Activated T-helper 1 cell treated with anti-CD3 and anti-CD28 coated beads, Interleukin-2, amount 50 U/mL, for 16 hours (primary cell): ENCODE results near the gene STX4.
A peak's percentile ranks its signal among the peaks of the same experiment; 100 is the strongest.

ENCODE experiments used
- DNase-seq, 2 donors: peaks; one replicate each; pipeline ENCODE4 v3.0.0-alpha.2; 2020; ENCODE audit warnings: low read depth in 1 of 2, low spot score in 1 of 2

The STX4 gene

DNA sequence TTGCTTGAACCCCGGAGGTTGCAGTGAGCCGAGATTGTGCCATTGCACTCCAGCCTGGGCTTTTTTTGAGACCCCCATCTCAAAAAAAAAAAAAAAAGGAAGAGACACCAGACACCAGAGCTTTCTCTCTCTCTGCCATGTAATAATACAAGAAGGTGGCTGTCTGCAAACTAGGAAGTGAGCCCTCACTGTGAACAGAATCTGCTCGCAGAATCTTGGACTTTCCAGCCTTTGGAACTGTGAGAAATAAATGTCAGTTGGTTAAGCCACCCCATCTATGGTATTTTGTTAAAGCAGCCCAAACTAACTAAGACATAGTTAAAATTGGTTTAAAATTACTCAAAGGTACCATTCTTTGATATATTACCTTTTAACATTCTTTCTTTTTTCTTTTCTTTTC is 12.8 kb upstream of the STX4 start:
- DNase-seq, result no peak

DNA sequence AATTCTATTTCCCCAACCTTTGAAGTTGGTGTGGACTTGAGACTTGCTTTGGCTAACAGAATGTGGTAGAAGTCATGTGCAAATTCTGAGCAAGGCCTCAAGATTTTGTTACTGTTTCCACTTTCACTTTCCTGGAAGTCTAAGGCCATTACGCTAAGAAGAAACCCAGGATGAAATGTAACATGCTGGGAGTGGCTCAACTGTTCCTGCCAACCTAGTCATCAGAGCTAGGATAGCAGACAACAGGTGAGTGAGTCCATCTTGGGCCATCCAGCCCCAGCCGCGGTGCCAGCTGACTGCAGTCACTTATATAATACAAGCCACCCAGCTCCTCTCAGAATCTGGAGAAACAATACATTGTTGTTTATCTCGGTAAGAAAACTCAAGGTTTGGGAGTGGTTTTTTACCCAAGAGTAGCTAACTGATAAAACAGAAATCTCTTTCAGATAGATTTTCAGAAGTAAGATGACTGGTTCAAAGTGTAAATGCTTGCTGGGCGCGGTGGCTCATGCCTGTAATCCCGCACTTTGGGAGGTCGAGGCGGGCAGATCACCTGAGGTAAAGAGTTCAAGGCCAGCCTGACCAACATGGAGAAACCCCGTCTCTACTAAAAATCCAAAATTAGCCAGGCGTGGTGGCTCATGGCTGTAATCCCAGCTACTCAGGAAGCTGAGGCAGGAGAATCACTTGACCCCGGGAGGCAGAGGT is 10.7 kb upstream of the STX4 start:
- no peak for DNase-seq

DNA sequence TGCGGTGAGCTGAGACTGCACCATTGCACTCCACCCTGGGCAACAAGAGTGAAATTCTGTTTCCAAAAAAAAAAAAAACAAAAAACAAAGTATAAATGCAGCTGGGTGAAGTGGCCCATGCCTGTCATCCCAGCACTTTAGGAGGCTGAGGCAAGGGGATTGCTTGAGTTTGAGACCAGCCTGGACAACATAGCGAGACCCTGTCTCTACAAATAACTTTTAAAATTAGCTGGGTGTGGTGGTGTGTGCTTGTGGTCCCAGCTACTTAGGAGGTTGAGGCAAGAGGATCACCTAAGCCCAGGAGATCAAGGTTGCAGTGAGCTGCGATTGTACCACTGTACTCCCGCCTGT is 10.1 kb upstream of the STX4 start:
- DNase-seq, result no peak

DNA sequence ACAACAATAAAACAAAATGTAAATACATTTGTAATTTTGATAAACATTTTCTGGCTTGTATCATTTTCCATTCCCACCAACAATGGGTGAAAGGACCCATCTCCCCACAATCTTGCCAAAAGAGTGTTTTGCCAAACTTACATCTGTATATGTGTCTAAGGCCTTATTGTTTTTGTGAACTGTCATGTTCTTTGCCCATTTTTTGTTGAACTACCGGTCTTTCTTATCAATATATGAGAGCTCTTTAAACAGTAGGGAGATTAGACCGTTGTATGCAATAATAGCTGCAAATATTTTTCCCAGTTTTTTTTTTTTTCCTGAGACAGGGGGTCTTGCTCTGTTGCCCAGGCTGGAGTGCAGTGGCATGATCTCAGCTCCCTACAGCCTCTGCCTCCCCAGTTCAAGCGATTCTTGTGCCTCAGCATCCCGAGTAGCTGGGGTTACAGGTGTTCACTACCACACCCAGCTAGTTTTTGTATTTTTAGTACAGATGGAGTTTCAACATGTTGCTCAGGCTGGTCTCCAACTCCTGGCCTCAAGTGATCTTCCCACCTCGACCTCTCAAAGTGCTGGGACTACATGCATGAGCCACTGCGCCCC is 9.6 kb upstream of the STX4 start:
- DNase-seq, result no peak

DNA sequence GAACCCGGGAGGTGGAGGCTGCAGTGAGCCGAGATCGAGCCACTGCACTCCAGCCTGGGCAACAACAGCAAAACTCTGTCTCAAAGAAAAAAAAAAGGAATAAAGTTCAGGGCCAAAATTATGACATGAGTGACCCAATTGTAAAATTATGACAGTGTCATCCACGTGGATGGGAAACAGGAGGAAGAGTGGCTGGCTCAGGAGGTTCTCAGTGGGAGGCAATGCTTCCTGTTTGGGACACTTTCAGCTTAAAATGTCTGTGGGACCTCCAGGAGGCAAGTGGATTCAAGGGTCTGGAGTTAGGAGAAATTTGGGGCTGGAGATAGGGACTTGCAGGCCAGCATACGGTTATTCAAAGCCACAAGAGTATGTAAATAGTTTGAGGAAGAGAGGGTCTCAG is 8.0 kb upstream of the STX4 start:
- no peak for DNase-seq

DNA sequence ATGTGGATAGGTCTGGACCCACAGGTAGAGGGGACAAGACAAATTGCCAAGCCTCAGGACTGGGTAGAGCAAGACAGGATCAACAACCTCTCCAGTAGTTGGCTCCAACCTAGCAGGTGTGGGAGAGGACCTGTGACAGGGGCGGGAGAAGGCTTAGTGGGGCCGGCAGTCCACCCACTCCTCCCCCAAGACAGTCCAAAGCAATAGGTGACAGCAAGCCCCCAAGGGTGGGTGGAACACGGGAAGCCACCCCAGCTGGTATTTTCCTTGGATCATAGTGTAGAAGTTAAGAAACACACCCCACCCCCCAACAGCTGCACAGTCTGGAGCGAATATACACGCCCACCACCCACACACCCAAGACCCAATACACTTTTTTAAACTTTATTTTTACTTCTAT is 4.1 kb upstream of the STX4 start:
- no peak for DNase-seq

DNA sequence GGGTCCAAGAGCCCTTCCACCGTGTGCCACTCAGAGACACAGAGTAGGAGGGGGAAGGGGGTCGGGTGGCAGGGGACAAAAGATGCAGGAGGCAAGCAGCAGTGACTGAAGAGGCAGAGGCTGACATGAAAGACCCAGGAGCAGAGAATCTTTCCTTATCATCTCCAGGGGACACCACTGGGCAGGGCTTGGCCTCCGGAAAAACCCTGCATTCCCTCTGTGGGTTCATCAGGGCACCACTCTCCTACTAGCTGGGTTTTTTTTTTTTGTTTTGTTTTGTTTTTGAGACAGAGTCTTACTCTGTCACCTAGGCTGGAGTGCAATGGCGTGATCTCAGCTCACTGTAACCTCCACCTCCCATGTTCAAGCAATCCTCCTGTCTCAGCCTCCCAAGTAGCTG is 2.1 kb upstream of the STX4 start:
- DNase-seq, result no peak

DNA sequence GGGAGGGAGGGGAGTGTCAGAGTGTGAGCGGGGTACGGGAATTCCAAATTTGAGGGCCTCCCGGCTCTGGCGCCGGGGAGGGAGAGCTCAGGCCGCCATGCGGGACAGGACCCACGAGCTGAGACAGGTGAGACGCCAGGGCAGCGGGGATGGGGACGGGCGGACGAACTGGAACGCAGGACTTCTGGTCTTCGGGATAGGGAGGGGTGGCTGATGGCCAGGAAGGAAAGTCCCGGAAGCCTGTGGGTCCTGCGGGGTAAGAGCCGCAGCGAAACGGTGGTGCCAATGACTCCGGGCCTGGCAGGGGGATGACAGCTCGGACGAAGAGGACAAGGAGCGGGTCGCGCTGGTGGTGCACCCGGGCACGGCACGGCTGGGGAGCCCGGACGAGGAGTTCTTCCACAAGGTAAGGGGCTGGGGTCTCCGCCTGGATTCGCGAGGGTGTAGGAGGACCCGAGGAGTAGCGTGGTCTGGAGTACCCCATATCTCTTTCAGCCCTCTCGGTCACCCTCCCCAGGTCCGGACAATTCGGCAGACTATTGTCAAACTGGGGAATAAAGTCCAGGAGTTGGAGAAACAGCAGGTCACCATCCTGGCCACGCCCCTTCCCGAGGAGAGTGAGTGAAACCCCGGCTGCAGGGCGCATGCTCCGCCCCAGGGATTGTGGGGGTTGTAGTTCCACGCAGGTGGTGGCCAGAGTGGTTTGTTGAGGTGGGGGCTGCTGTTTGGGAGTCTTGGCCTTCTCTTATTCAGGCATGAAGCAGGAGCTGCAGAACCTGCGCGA is 543 bp downstream of the STX4 start:
- DNase-seq, result peak; percentile 74

DNA sequence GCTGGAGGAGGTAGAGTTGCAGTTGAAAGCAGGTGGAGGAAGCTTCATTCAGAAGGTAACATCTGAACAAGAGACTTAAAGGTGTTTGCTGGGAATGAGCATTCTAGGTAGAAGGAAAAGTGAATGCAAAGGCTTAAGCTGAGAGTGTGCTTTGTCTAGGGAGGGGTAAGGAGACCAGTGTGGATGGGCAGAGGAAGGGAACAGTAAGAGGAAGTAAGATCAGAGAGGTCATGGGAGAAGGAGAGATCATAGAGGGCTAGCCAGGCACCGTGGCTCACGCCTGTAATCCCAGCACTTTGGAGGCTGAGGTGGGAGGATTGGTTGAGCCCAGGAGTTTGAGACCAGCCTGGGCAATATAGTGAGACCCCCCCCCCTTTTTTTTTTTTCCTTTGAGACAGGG is 3.3 kb downstream of the STX4 start:
- DNase-seq, result no peak

DNA sequence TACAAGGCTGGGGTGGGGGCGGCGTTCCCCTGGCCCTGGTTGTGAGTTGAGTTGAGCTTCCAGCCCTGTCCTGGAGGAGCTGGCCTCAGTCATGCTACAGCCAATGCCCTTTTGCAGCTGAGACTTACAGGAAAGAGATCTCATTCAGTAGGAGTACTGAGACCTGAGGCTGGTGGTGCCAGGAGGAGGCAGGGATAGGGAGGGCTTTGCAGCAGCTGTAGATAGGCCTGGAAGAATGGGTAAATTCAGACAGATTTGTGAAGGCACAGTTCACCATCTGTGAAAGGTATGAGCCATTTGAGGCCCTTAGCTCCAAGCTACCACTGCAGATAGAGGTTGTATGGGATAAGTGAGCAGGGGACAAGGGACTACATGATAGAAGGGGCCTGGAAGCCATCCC is 5.6 kb downstream of the STX4 start:
- DNase-seq, result no peak

DNA sequence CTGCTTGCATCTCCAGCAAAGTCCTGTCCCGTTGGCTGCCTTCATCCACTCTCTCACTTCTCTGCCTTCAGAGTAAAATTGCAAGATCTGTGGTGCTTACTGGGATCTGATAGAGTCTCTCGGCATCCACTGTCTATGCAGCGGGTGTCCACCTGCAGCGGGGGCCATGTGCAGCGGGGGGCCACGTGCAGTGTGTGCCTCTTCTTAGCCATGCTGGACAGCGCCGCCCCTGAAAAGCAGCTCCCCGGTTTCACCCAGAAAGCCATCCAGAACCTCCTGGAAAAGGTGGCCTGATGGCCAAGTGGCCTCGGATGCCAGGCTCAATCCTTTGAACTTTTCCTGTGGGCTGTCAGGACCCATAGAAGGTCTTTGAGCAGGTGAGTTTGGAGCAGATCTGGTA is 9.5 kb downstream of the STX4 start:
- no peak for DNase-seq

DNA sequence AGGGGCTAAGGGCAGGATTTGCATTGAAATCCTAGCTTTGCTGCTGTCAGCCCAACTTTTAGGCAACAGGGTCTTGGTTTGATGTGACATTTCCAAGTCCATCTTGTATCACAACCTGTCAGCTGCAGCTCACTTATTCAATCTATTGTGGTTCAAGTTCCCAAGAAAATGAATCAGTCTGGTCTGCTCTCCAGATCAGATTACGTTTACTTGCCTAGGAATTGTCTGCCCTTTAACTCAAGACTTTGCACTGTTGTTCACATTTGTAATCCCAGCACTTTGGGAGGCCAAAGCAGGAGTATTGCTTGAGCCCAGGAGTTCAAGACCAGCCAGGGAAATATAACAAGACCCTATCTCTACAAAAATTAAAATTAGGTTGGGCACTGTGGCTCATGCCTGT is 10.0 kb downstream of the STX4 start:
- no peak for DNase-seq

DNA sequence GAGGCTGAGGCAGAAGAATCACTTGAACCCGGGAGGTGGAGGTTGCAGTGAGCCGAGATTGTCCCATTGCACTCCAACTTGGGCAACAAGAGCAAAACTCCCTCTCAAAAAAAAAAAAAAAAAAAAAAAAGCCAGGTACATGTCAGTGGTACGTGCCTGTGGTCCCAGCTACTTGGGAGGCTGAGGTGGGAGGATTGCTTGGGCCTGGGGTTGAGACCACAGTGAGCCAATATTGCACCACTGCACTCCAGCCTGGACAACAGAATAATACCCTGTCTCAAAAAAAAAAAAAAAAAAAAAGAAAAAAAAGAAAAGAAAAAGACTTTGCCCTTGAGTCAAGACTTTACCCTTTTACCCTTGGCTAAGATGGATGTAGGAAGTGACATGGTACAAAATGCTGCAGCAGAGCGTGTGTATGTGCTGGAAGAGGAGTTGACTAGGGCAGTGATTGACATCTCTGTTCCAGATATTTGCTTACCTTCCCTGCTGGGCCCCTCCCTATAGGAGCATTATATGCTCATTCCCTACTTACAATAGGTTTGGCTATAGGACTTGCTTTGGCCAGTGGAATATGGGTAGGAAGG is 10.6 kb downstream of the STX4 start:
- DNase-seq, result no peak

DNA sequence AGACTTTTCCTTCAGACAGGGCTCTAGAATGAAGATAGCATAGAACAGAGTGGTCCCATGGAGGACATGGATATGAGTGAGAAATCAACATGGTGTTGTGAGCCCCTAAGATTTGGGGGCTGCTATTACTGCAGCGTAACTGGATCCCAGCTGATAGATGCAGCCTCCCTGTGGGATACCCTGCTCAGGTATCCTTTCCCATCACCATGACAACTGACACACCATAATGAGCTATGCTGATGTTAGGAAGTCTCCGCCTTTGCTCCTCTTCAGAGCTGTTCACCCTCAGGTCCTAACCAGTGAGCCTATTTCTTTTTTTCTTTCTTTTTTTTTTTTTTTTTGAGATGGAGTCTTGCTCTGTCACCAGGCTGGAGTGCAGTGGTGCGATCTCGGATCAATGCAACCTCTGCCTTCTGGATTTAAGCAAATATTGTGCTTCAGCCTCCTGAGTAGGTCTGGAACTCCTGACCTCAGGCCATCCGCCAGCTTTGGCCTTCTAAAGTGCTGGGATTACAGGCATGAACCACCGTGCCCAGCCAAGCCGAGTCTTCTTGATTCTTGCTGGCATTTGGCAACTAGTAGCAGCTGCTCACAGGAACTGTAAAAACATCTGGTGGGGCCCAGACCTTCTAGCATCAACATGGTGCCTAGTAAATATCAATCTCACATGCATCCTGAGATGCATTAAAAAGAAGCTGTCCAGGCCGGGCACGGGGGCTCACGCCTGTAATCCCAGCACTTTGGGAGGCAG is 17.1 kb downstream of the STX4 start:
- DNase-seq, result no peak

DNA sequence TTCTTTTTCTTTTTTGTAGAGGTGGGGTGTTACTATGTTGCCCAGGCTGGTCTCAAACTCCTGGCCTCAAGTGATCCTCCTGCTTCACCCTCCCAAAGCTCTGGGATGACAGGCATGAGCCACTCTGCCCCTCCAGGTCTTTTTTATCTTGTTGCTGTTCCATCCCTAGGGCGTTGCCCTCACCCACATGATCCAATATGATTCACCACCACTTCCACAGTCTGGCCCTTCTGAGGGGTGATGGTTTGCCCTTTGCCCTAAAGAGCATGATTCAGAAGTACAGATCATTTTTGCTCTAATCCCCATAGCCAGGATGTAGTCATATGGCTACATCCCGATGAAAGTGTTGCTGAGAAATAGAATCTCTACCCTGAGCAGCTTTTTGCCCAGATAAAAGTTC is 18.8 kb downstream of the STX4 start:
- no peak for DNase-seq

DNA sequence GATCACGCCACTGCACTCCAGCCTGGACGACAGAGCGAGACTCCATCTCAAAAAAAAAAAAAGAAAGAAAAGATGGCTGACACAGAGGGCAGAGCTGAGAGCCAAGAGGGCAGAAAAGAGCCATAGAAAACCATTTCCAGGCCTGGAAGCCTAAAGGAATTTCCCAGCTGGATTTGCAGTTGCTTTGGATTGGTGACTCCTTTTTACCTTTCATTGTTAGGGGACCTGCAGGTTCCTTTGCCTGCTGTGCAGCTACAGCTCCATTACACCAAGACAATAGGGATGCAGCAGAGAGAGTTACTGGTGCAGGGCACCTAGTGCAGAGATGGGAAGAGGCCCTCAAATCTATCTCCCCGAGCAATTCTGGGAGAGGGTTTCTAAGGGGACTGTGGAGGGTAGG is 22.3 kb downstream of the STX4 start:
- no peak for DNase-seq

DNA sequence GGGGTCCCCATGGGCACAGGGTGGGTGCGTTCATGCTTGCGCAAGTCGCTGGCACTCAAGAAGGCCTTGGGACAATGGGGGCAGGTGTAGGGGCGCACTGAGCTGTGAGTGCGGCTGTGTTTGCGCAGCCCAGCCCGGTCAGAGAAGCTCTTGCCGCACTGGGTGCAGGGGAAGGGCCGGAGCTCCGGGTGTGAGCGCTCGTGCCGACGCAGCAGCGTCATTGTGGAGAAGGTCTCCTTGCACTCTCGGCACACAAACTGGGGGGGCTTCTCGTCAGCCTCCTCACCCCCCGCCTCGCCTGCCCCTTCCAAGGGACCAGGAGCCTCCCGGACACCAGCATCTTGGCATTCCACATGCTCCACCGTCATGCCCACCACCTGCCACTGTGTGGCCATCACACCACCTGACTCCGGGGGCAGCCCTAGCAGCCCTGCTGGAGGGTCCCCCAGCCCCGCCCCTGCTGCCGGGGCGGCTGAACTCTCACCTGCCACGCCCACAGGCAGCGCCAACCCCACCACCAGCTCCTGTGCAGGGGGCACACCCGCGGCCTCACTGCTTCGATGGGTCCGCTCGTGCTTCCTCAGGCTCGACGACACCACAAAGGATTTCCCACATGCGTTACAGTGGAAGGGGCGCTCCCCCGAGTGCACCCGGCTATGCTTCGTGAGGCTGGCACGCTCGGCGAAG is 27.9 kb downstream of the STX4 start:
- DNase-seq, result no peak

DNA sequence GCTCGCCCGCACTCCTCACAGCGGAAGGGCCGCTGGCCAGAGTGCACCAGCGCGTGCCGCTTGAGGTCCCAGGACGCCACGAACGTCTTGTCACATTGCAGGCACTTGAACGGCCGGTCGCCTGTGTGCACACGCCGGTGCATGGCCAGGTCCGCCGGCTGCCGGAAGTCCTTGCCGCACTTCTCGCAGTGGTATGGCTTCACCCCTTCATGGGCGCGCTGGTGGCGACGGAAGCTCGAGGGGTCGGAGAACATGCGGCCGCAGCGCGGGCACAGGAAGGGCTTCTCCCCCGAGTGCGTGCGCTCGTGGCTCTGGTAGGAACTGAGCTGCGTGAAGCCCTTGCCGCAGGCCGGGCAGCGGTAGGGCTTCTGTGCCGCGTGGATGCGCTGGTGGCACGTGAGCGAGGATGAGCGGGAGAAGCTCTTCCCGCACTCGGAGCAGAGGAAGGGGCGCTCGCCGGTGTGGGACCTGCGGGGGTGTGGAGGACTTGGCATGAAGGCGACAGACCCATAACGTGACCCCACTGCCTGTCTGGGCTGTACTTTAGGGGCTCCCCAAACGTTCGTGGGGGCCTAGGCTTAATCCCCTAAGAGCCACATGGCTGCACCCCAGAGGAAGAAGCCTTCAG is 28.6 kb downstream of the STX4 start:
- DNase-seq, result no peak

DNA sequence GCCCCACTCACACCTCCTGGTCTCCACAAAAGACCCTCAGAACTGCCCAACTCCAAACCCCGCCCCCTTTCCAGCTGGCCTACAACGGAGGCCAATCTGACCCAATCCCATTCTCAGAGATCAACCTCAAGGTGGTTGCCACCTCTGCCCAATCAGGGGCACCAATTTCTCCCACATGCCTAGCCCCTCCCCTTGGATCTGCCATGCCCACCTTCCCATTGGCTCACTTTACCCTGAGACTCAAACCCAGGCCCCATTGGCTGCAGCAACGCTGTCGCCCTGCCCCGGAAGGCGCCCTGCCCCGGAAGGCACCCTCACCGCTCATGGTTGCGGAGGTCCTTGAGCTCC is 30.1 kb downstream of the STX4 start:
- no peak for DNase-seq

DNA sequence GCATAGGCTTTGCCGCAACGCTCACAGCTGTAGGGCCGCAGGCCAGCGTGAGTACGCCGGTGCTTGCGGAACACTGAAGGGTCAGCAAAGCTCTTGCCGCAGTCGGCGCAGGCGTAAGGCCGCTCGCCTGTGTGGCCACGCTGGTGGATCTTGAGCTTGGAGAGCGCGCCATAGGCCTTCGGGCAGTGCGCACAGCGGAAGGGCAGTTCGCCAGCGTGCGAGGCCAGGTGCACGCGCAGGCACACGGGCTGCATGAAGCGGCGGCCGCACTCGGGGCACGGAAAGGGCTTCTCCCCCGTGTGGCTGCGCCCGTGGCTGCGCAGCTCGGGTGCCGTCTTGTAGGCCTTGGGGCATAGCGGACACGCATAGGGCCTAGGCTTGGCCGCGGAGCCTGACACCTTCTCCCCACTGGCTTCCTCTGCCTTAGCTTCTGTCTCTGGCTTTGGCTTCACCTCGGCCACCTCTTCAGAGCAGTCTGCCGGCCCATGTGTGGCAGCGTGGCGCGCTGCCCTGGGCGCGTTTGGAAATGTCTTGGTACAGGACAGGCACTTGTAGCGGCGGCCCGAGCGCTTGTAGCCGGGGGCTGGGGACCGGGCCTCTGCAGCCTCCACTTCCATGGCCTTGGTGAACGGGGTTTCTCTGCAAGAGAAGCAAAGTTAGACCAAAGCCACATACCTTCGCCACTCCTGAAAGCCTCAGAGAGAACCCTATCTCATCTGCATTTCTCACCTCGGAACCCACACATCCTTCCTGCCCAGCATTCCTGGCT is 30.7 kb downstream of the STX4 start:
- no peak for DNase-seq
